ENCODE data around the gene POLR3K. TPM values are rescaled to one million over a fixed set of nuclear protein-coding genes. Genes with fewer than 3 reads are reported as not detected.

Gene POLR3K
- total RNA-seq: 12.1 TPM
- long read RNA-seq, transcript POLR3K-201 (3 exons, 1,392 nt): major isoform, 24 of 25 reads
- long read RNA-seq, partial matches to known transcripts: 1 of 25 reads
- long read RNA-seq, other reads (novel, unspliced or antisense): 0 of 25 reads

GRCh38 chr16:53346-54236 is at the start of gene POLR3K, which contains the start of gene SNRNP25:
POLR3K (minus strand) TSS chr16:53608; CDS start chr16:53586, 22 bp downstream.
SNRNP25 (plus strand) TSS chr16:53828; CDS start chr16:54017, 189 bp downstream.
- Histone ChIP-seq H3K9me3 (no peaks in the 10 kb centered on the region), H3K27me3 (ENCODE audit: low read depth) (no peaks in the 10 kb centered on the region), H3K4me1 (peaks cover 25% of the 10 kb centered on the region), H3K27ac (peak within 1 kb of the TSS; percentile 84), H3K36me3 (peaks cover 39% of the 10 kb centered on the region), H3K4me3 (peak within 1 kb of the TSS; percentile 87)
- intact Hi-C loops (cut with DNase I): no loop called here
- ATAC-seq: peak; percentile 97 to 98
- TF ChIP-seq, protein P1, sequence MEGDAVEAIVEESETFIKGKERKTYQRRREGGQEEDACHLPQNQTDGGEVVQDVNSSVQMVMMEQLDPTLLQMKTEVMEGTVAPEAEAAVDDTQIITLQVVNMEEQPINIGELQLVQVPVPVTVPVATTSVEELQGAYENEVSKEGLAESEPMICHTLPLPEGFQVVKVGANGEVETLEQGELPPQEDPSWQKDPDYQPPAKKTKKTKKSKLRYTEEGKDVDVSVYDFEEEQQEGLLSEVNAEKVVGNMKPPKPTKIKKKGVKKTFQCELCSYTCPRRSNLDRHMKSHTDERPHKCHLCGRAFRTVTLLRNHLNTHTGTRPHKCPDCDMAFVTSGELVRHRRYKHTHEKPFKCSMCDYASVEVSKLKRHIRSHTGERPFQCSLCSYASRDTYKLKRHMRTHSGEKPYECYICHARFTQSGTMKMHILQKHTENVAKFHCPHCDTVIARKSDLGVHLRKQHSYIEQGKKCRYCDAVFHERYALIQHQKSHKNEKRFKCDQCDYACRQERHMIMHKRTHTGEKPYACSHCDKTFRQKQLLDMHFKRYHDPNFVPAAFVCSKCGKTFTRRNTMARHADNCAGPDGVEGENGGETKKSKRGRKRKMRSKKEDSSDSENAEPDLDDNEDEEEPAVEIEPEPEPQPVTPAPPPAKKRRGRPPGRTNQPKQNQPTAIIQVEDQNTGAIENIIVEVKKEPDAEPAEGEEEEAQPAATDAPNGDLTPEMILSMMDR (IDR thresholded peaks at IDR 0.05): no peak
- DNase-seq: peak; percentile 100

- H3K4me3 ChIP-seq: no peak overlapping the region
- no peak for DNase-seq
- peaks cover 29% of the 10 kb centered on the region for H3K4me1 ChIP-seq
- no peaks in the 10 kb centered on the region for H3K9me3 ChIP-seq
- TF ChIP-seq, protein P1 (IDR thresholded peaks at IDR 0.05): no peak
- peak overlapping the region; percentile 73 for H3K27ac ChIP-seq
- peaks cover 26% of the 10 kb centered on the region for H3K36me3 ChIP-seq
- peak; percentile 52 to 67 for ATAC-seq
- intact Hi-C loops (cut with DNase I): no loop called here
- no peaks in the 10 kb centered on the region for H3K27me3 ChIP-seq (ENCODE audit: low read depth)
Observed at GRCh38 chr16:102060-102855, 48.9 kb upstream of the POLR3K start.

DNA sequence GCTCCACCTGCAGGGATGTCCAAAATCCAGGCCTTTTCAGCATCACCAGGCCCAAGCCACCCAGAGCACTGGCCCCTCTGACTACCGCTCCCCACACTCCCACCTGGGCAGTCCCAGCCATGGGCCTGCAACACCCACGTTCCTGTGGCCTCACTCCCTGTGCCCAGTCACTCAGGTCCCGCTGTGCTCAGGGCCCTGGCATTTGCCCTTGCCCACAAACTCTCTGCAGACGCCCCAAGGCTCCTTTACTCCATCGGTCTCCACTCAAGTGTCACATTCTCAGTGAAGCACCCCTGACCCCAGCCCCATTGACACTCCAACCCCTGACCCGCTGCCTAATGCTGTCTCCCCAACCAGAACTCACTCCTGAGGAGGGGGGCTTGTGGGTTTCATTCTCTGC is 48.2 kb upstream of the POLR3K start:
- peaks cover 26% of the 10 kb centered on the region for H3K36me3 ChIP-seq
- peaks cover 36% of the 10 kb centered on the region for H3K4me1 ChIP-seq
- no peaks in the 10 kb centered on the region for H3K9me3 ChIP-seq
- ATAC-seq (no peak), DNase-seq (no peak)
- intact Hi-C loops (cut with DNase I): no loop called here
- H3K4me3 ChIP-seq: no peak overlapping the region
- no peaks in the 10 kb centered on the region for H3K27me3 ChIP-seq (ENCODE audit: low read depth)
- H3K27ac ChIP-seq: peak overlapping the region; percentile 73
- TF ChIP-seq, protein P1 (IDR thresholded peaks at IDR 0.05): no peak

DNA sequence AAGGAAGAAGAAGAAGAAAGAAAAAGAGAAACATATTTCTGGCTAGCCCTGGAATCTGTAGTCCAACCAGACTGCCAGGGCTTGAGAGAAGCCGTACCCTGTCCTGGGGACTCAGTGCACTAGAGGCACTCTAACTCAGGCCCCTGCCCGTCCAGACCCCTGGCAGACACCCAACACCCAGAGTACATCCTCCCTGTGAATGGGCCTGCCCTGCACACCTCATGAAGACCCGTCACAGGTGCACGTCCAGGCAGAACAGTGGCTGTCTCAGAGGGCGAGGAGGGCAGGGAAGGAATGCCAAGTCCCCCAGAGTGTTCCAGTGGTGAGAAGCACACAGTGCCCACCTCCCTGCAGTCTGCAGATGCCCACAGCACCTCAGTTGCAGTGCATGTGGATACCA is 47.6 kb upstream of the POLR3K start:
- intact Hi-C loops (cut with DNase I): no loop called here
- ATAC-seq (no peak), DNase-seq (no peak)
- Histone ChIP-seq H3K27ac (peak overlapping the region; percentile 73), H3K4me3 (no peak overlapping the region), H3K4me1 (peaks cover 36% of the 10 kb centered on the region), H3K9me3 (no peaks in the 10 kb centered on the region), H3K27me3 (ENCODE audit: low read depth) (no peaks in the 10 kb centered on the region), H3K36me3 (peaks cover 26% of the 10 kb centered on the region)
- TF ChIP-seq, protein P1 (IDR thresholded peaks at IDR 0.05): no peak

GRCh38 chr16:97822-98221 is 44.4 kb upstream of the POLR3K start:
- Histone ChIP-seq H3K9me3 (no peaks in the 10 kb centered on the region), H3K4me3 (no peak overlapping the region), H3K4me1 (peaks cover 29% of the 10 kb centered on the region), H3K27me3 (ENCODE audit: low read depth) (no peaks in the 10 kb centered on the region), H3K36me3 (peaks cover 13% of the 10 kb centered on the region), H3K27ac (no peak overlapping the region)
- ATAC-seq (no peak), DNase-seq (no peak)
- TF ChIP-seq, protein P1 (IDR thresholded peaks at IDR 0.05): no peak
- intact Hi-C loops (cut with DNase I): no loop called here
